Hepatocyte (in vitro differentiated cells): ENCODE measurements around the gene MRNIP. TPM values are rescaled to one million over a fixed set of nuclear protein-coding genes. Genes with fewer than 3 reads are reported as not detected.
"Not testable (repeated sequence)": the region's sequence is repeated elsewhere in the genome, so short reads cannot be mapped to it uniquely, and the experiment has no call there.

Source experiments
- DNase-seq: peaks from one replicate; pipeline ENCODE4 v3.0.0-alpha.2; 2016; ENCODE audit warnings: low spot score
- H2AFZ ChIP-seq: fragments of 200-600 bp; sonication (generic); 2 replicates; pipeline ENCODE4 v1.6.0; 2016; ENCODE audit warnings: antibody characterized with exemption, mild to moderate bottlenecking
- H3K27ac ChIP-seq: fragments of 200-600 bp; sonication (generic); 2 replicates; pipeline ENCODE4 v1.5.1; 2016; ENCODE audit warnings: mild to moderate bottlenecking
- H3K27me3 ChIP-seq: fragments of 200-600 bp; sonication (generic); 2 replicates; pipeline ENCODE4 v1.6.1; 2016
- H3K36me3 ChIP-seq: fragments of 200-600 bp; sonication (generic); replicated peaks from 2 replicates; pipeline ENCODE4 v1.5.1; 2016; ENCODE audit warnings: low read depth; ENCODE audit not compliant: insufficient read depth
- H3K4me1 ChIP-seq: fragments of 200-600 bp; sonication (generic); 2 replicates; pipeline ENCODE4 v1.5.1; 2016; ENCODE audit warnings: mild to moderate bottlenecking, moderate library complexity; ENCODE audit not compliant: insufficient read depth
- H3K4me2 ChIP-seq: fragments of 200-600 bp; sonication (generic); 2 replicates; pipeline ENCODE4 v1.6.0; 2016
- H3K4me3 ChIP-seq: fragments of 200-600 bp; sonication (generic); 2 replicates; pipeline ENCODE4 v1.5.1; 2016; ENCODE audit warnings: mild to moderate bottlenecking
- H3K79me2 ChIP-seq: fragments of 200-600 bp; sonication (generic); 2 replicates; pipeline ENCODE4 v1.6.0; 2017; ENCODE audit warnings: mild to moderate bottlenecking
- H3K9me2 ChIP-seq: fragments of 200-600 bp; sonication (generic); replicated peaks from 2 replicates; pipeline ENCODE4 v1.6.0; 2017; ENCODE audit warnings: mild to moderate bottlenecking; ENCODE audit not compliant: insufficient read depth
- H3K9me3 ChIP-seq: fragments of 200-600 bp; sonication (generic); 2 replicates; pipeline ENCODE4 v1.5.1; 2016; ENCODE audit warnings: low read depth, mild to moderate bottlenecking
- H4K20me1 ChIP-seq: fragments of 200-600 bp; sonication (generic); 2 replicates; pipeline ENCODE4 v1.6.0; 2016; ENCODE audit warnings: mild to moderate bottlenecking; ENCODE audit not compliant: insufficient read depth, poor library complexity, severe bottlenecking
- CTCF ChIP-seq: fragments of 200-600 bp; sonication (generic); IDR thresholded peaks from 2 replicates; pipeline ENCODE4 v1.5.1; 2016; ENCODE audit warnings: antibody characterized with exemption, mild to moderate bottlenecking; ENCODE audit not compliant: poor library complexity
- EZH2 ChIP-seq: fragments of 200-600 bp; sonication (generic); IDR thresholded peaks from 2 replicates; pipeline ENCODE4 v1.6.1; 2016; ENCODE audit warnings: antibody characterized with exemption, mild to moderate bottlenecking, borderline replicate concordance
- EZH2phosphoT487 ChIP-seq: fragments of 200-600 bp; sonication (generic); IDR thresholded peaks from one replicate; pipeline ENCODE4 v1.6.1; 2018; ENCODE audit warnings: antibody characterized with exemption, mild to moderate bottlenecking, low read depth, moderate library complexity; ENCODE audit not compliant: unreplicated experiment, severe bottlenecking
- WGBS: methylation state at CpG from one replicate; pipeline ENCODE4 v1.1.6; 2016; ENCODE audit warnings: low lambda C conversion rate; ENCODE audit errors: missing lambda C conversion rate; 5-methylcytosine and 5-hydroxymethylcytosine counted together
- polyA plus RNA-seq: library from polyadenylated mRNA; unstranded; fragments of >200 nt; fragmentation: Nextera tagmentation; extraction: Ambion mirVana; gene quantifications from 2 replicates; pipeline ENCODE4 v1.2.1, GENCODE V29; 2016
- total RNA-seq: library from RNA; depleted of rRNA; stranded (reverse); fragments of >200 nt; gene quantifications from 2 replicates; pipeline ENCODE4 v1.2.3, GENCODE V29; 2014

The MRNIP gene
- total and polyA plus RNA-seq, 2 experiments from 2014 or later: 21.2 to 28.5 TPM

GRCh38 chr5:179793468-179794139, 65.0 kb downstream of the MRNIP start, which contains the start of gene LTC4S:
Gene LTC4S (plus strand): TSS chr5:179793986. CDS start chr5:179794081, 95 bp downstream.
- DNase-seq: no peak
- no peaks in the 10 kb centered on the region for H4K20me1 ChIP-seq
- H3K27ac ChIP-seq: no peak within 1 kb of the TSS
- TF ChIP-seq EZH2phosphoT487 (no peak), CTCF (no peak), EZH2 (no peak)
- no peaks in the 10 kb centered on the region for H3K79me2 ChIP-seq
- peaks cover 10% of the 10 kb centered on the region for H3K4me1 ChIP-seq
- H3K4me2 ChIP-seq: peak within 1 kb of the TSS; percentile 99
- H3K4me3 ChIP-seq: no peak within 1 kb of the TSS
- H3K9me2 ChIP-seq: no peaks in the 10 kb centered on the region
- no peak within 1 kb of the TSS for H2AFZ ChIP-seq
- H3K9me3 ChIP-seq: no peaks in the 10 kb centered on the region
- no peaks in the 10 kb centered on the region for H3K27me3 ChIP-seq
- WGBS: 84% methylated on average over 19 of the region's 19 CpGs
- no peaks in the 10 kb centered on the region for H3K36me3 ChIP-seq

- no peaks in the 10 kb centered on the region for H3K9me2 ChIP-seq
- H3K79me2 ChIP-seq: no peaks in the 10 kb centered on the region
- H3K4me2 ChIP-seq: no peak overlapping the region
- no peak overlapping the region for H3K4me3 ChIP-seq
- 93% methylated on average over 21 of the region's 24 CpGs for WGBS
- DNase-seq: no peak
- H3K9me3 ChIP-seq: no peaks in the 10 kb centered on the region
- no peaks in the 10 kb centered on the region for H4K20me1 ChIP-seq
- H3K36me3 ChIP-seq: no peaks in the 10 kb centered on the region
- no peaks in the 10 kb centered on the region for H3K27me3 ChIP-seq
- H3K27ac ChIP-seq: no peak overlapping the region
- TF ChIP-seq CTCF: no peak
- no peak for TF ChIP-seq EZH2
- TF ChIP-seq EZH2phosphoT487: no peak
- H2AFZ ChIP-seq: no peak overlapping the region
- H3K4me1 ChIP-seq: peaks cover 10% of the 10 kb centered on the region
These were observed 65.8 kb downstream of the MRNIP start for GRCh38 chr5:179792612-179793467.

DNA sequence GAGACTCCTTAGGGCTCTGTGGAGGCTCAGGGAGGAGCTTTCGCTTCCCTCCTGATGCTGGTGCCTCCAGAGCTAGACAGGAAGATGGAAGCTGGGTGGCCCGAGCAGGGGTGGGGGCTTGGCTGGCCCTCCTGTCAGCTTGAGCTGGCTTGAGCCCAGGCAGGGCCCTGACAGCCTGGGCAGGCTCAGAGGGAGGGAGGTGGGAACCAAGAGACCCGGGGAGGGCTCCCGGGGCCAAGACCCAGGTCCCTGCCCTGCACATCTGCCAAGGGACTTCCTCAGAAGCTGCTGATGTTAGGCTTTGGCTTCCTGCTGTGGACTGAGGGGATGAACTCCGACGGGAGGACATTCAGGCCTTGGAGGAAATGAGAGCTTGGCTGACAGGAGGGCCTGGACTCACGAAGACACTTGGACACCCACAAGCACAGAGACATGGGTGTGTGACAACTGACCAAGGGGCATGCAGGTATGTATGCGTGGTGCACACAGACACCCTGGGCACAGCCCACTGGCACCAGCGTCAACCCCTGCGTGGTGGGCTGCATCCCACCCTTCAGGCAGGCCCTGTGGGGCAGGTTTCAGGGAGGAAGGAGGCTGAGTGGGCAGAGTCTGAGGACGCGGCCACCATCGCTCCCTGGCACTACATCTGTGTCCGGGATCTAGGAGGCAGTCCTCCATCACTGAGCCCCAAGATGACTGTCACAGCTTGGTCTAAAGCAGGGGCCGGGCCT, 66.6 kb downstream of the MRNIP start:
- no peak for DNase-seq
- Histone ChIP-seq H2AFZ (no peak overlapping the region), H3K27me3 (no peaks in the 10 kb centered on the region), H3K4me1 (peaks cover 10% of the 10 kb centered on the region), H4K20me1 (no peaks in the 10 kb centered on the region), H3K27ac (no peak overlapping the region), H3K4me3 (no peak overlapping the region), H3K9me3 (no peaks in the 10 kb centered on the region), H3K9me2 (no peaks in the 10 kb centered on the region), H3K79me2 (no peaks in the 10 kb centered on the region), H3K36me3 (no peaks in the 10 kb centered on the region), H3K4me2 (no peak overlapping the region)
- WGBS: 88% methylated on average over 15 of the region's 15 CpGs
- no peak for TF ChIP-seq CTCF
- TF ChIP-seq EZH2: no peak
- TF ChIP-seq EZH2phosphoT487: no peak

DNA sequence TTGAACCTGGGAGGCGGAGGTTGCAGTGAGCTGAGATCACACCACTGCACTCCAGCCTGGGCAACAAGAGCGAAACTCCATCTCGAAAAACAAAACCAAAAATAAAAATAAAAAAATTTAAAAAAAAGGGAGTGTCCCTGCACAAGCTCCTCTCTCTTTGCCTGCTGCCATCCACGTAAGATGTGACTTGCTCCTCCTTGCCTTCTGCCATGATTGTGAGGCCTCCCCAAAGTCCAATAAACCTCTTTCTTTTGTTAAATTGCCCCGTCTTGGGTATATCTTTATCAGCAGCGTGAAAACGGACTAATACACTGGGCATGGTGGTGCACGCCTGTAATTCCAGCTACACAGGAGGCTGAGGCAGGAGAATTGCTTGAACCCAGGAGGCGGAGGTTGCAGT, 69.3 kb downstream of the MRNIP start:
- WGBS: 99% methylated on average over 9 of the region's 9 CpGs
- H4K20me1 ChIP-seq, H3K9me3 ChIP-seq, H3K4me3 ChIP-seq, H3K9me2 ChIP-seq, DNase-seq, H3K27ac ChIP-seq, H3K36me3 ChIP-seq, H3K27me3 ChIP-seq, H2AFZ ChIP-seq, H3K4me2 ChIP-seq, H3K4me1 ChIP-seq, H3K79me2 ChIP-seq: not testable (repeated sequence)
